K562 (cell line): Measurements from ENCODE around the gene RNF40. TPM values are rescaled to one million over a fixed set of nuclear protein-coding genes. Genes with fewer than 3 reads are reported as not detected.

Source experiments
- ARID1B ChIP-seq: fragments of 450-650 bp; IDR thresholded peaks from 2 replicates; pipeline ENCODE4 v1.6.1; 2016; ENCODE audit warnings: antibody characterized with exemption, mild to moderate bottlenecking, inconsistent platforms
- CAMTA2 ChIP-seq: fragments of 250-450 bp; sonication (Bioruptor Pico); conservative IDR thresholded peaks from 2 replicates; pipeline ENCODE4 v1.5.1; 2022
- CC2D1A ChIP-seq: fragments of 450-650 bp; IDR thresholded peaks from 2 replicates; pipeline ENCODE4 v1.6.1; 2017; ENCODE audit warnings: mild to moderate bottlenecking
- CTBP1 ChIP-seq: fragments of 450-650 bp; IDR thresholded peaks from 2 replicates; pipeline ENCODE4 v1.6.1; 2016; ENCODE audit warnings: borderline replicate concordance
- GABPB1 ChIP-seq: sonication (generic); formaldehyde crosslinking; IDR thresholded peaks from 2 replicates; pipeline ENCODE4 v1.8.0; 2022; ENCODE audit warnings: mild to moderate bottlenecking, missing genetic modification reagents
- GTF2E2 ChIP-seq: fragments of 200-800 bp; sonication (Bioruptor generic); IDR thresholded peaks from 2 replicates; pipeline ENCODE4 v1.6.1; 2016; ENCODE audit warnings: missing genetic modification characterization, missing compliant biosample characterization
- MCM2 ChIP-seq: fragments of 450-650 bp; IDR thresholded peaks from 2 replicates; pipeline ENCODE4 v1.6.1; 2017; ENCODE audit warnings: low read depth, mild to moderate bottlenecking
- MEIS2 ChIP-seq: fragments of 450-650 bp; IDR thresholded peaks from 2 replicates; pipeline ENCODE4 v1.6.1; 2014; ENCODE audit warnings: mild to moderate bottlenecking; ENCODE audit not compliant: partially characterized antibody
- MTF1 ChIP-seq: fragments of 250-450 bp; sonication (Bioruptor Pico); IDR thresholded peaks from 2 replicates; pipeline ENCODE4 v1.9.0; 2021; ENCODE audit warnings: moderate library complexity, mild to moderate bottlenecking, inconsistent platforms, borderline replicate concordance
- PCBP1 ChIP-seq: fragments of 200-400 bp; formaldehyde crosslinking; IDR thresholded peaks from 2 replicates; pipeline ENCODE4 v1.6.1; 2018; ENCODE audit warnings: mild to moderate bottlenecking, low read depth, low read length; ENCODE audit not compliant: poor library complexity, severe bottlenecking
- PHF20 ChIP-seq: fragments of 450-650 bp; IDR thresholded peaks from 2 replicates; pipeline ENCODE4 v1.6.1; 2018; ENCODE audit not compliant: partially characterized antibody
- RBM14 ChIP-seq: fragments of 200-400 bp; formaldehyde crosslinking; IDR thresholded peaks from 2 replicates; pipeline ENCODE4 v1.6.1; 2018; ENCODE audit warnings: low read depth, mild to moderate bottlenecking, low read length, moderate library complexity, borderline replicate concordance; ENCODE audit not compliant: insufficient read depth
- RFX7 ChIP-seq: fragments of 250-450 bp; sonication (Bioruptor Pico); IDR thresholded peaks from 2 replicates; pipeline ENCODE4 v1.5.1; 2021; ENCODE audit warnings: mild to moderate bottlenecking
- SMARCA5 ChIP-seq: fragments of 450-650 bp; IDR thresholded peaks from 2 replicates; pipeline ENCODE4 v1.6.1; 2016
- SNIP1 ChIP-seq: fragments of 450-650 bp; IDR thresholded peaks from 2 replicates; pipeline ENCODE4 v1.7.1; 2017; ENCODE audit warnings: low read depth, mild to moderate bottlenecking
- XRCC5 ChIP-seq: fragments of 200-400 bp; formaldehyde crosslinking; IDR thresholded peaks from 2 replicates; pipeline ENCODE4 v1.6.1; 2017; ENCODE audit warnings: low read depth, mild to moderate bottlenecking, low read length
- YBX1 ChIP-seq: fragments of 450-650 bp; IDR thresholded peaks from 2 replicates; pipeline ENCODE4 v1.7.1; 2016; ENCODE audit warnings: mild to moderate bottlenecking
- ZFPM2 ChIP-seq: fragments of 250-450 bp; sonication (Bioruptor Pico); IDR thresholded peaks from 2 replicates; pipeline ENCODE4 v1.5.1; 2022; ENCODE audit warnings: mild to moderate bottlenecking
- ZNF3 ChIP-seq: fragments of 250-450 bp; sonication (Bioruptor Pico); IDR thresholded peaks from 2 replicates; pipeline ENCODE4 v1.5.0; 2021; ENCODE audit warnings: mild to moderate bottlenecking, moderate library complexity
- ZNF778 ChIP-seq: fragments of 450-650 bp; formaldehyde crosslinking; IDR thresholded peaks from 2 replicates; pipeline ENCODE4 v1.4.0; 2020; ENCODE audit warnings: mild to moderate bottlenecking, moderate library complexity
- polyA plus RNA-seq, 8 experiments: library from polyadenylated mRNA; depleted of rRNA in 4 of 8; stranded (reverse) in 5 of 8; unstranded in 3 of 8; fragments of >200 nt; fragmentation: Nextera tagmentation in 2 of 8; fragmentation: Illumina TruSeq in 1 of 8; extraction: Ambion mirVana in 2 of 8; extraction: Trizol in 1 of 8; gene quantifications; 2 replicates each; pipeline versions ENCODE4 v1.2.1 to v1.2.3, GENCODE V29; 2011 to 2014; ENCODE audit warnings: inconsistent platforms in 1 of 8, missing spikeins in 1 of 8
- total RNA-seq, 7 experiments: library from RNA; depleted of rRNA in 6 of 7; stranded (reverse); fragments of >200 nt in 6 of 7; fragmentation: Illumina TruSeq in 2 of 7; extraction: Trizol in 2 of 7; gene quantifications; 2 replicates each; pipeline versions ENCODE4 v1.2.1 to v1.2.3, GENCODE V29; 2011 to 2021; ENCODE audit warnings: low replicate concordance in 1 of 7
- TF ChIP-seq, protein P1 (sequence below): fragments of 450-650 bp; IDR thresholded peaks from 2 replicates; pipeline ENCODE4 v1.6.1; 2016; ENCODE audit warnings: mild to moderate bottlenecking
- TF ChIP-seq, protein P2 (sequence below): fragments of 250-450 bp; sonication (Bioruptor Pico); IDR thresholded peaks from 2 replicates; pipeline ENCODE4 v1.5.1; 2021; ENCODE audit warnings: mild to moderate bottlenecking
- TF ChIP-seq, protein P3 (sequence below): IDR thresholded peaks from 2 replicates; pipeline ENCODE4 v1.6.1; 2016; ENCODE audit warnings: missing genetic modification characterization, missing compliant biosample characterization
- TF ChIP-seq, protein P4 (sequence below): sonication (generic); formaldehyde crosslinking; IDR thresholded peaks from 2 replicates; pipeline ENCODE4 v1.5.0; 2020; ENCODE audit warnings: missing genetic modification reagents

RNF40 gene
- total and polyA plus RNA-seq, 9 of the 15 experiments (the other 6 are each of a cell fraction or from before 2014, with no cell fraction given) = 6.2 to 129 (median 81.5) TPM

DNA sequence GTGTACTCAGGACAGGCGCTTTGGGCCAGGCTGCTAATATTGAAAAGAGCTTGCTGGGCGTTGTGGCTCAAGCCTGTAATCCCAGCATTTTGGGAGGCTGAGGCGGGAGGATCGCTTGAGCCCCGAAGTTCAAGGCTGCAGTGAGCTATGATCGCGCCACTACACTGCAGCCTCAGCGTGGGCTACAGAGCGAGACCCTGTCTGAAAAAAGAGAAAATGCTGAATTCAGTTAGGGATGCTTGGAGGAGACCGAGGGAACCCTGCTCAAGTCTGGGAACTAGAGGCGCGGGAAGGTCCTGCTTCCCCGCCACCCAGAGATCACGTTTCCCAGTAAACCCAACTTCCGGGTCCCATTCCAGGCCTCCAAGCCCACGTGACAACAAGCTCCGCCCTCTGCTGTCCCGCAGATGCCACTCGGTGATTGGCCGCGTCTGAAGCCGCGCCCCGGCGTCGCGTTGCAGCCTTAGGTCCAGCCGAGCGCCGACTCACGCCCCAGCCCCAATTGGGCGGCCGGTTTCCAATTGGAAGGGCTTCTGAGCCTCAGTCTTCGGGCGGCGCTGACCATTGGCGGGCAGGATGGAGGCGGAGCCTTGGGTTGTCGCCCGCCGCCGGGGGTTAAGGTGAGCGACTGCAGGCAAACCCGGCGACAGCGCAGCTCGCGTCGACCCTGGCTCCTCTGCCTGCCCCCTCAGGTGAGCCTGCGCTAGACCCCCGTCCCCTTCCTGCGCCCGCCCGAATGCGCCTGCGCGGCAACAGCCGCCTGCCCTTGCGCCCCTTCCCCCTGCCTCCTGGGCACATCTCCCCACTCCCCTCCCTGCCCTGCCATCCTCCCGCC lies 14.1 kb upstream of the RNF40 start, which contains the start of gene PHKG2 (continued):
- TF ChIP-seq RFX7 (0 out of 2 replicates have a peak, but pooled peaks have one; percentile 6), GTF2E2 (tag) (peak; percentile 74; the same call in 1 of the 2 replicates), XRCC5 (peak; percentile 41; the same call in 1 of the 2 replicates), SMARCA5 (no peak), CTBP1 (peak; percentile 47; the same call in 1 of the 2 replicates), MCM2 (no peak), ZFPM2 (CRISPR knock-in tag) (no peak), MEIS2 (peak; percentile 66), PHF20 (peak; percentile 94), YBX1 (no peak), PCBP1 (no peak), RBM14 (0 out of 2 replicates have a peak, but pooled peaks have one; percentile 46), SNIP1 (no peak), ZNF3 (no peak), ZNF778 (no peak), CAMTA2 (CRISPR knock-in tag) (no peak), GABPB1 (CRISPR knock-in tag) (peak; percentile 75), MTF1 (no peak), ARID1B (0 out of 2 replicates have a peak, but pooled peaks have one; percentile 5), CC2D1A (no peak)
- TF ChIP-seq, protein P1, sequence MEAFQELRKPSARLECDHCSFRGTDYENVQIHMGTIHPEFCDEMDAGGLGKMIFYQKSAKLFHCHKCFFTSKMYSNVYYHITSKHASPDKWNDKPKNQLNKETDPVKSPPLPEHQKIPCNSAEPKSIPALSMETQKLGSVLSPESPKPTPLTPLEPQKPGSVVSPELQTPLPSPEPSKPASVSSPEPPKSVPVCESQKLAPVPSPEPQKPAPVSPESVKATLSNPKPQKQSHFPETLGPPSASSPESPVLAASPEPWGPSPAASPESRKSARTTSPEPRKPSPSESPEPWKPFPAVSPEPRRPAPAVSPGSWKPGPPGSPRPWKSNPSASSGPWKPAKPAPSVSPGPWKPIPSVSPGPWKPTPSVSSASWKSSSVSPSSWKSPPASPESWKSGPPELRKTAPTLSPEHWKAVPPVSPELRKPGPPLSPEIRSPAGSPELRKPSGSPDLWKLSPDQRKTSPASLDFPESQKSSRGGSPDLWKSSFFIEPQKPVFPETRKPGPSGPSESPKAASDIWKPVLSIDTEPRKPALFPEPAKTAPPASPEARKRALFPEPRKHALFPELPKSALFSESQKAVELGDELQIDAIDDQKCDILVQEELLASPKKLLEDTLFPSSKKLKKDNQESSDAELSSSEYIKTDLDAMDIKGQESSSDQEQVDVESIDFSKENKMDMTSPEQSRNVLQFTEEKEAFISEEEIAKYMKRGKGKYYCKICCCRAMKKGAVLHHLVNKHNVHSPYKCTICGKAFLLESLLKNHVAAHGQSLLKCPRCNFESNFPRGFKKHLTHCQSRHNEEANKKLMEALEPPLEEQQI = no peak
- TF ChIP-seq, protein P2, sequence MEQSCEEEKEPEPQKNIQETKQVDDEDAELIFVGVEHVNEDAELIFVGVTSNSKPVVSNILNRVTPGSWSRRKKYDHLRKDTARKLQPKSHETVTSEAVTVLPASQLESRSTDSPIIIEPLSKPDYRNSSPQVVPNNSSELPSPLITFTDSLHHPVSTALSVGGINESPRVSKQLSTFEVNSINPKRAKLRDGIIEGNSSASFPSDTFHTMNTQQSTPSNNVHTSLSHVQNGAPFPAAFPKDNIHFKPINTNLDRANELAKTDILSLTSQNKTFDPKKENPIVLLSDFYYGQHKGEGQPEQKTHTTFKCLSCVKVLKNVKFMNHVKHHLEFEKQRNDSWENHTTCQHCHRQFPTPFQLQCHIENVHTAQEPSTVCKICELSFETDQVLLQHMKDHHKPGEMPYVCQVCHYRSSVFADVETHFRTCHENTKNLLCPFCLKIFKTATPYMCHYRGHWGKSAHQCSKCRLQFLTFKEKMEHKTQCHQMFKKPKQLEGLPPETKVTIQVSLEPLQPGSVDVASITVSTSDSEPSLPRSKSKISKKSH (CRISPR knock-in tag) = no peak
- TF ChIP-seq, protein P3, sequence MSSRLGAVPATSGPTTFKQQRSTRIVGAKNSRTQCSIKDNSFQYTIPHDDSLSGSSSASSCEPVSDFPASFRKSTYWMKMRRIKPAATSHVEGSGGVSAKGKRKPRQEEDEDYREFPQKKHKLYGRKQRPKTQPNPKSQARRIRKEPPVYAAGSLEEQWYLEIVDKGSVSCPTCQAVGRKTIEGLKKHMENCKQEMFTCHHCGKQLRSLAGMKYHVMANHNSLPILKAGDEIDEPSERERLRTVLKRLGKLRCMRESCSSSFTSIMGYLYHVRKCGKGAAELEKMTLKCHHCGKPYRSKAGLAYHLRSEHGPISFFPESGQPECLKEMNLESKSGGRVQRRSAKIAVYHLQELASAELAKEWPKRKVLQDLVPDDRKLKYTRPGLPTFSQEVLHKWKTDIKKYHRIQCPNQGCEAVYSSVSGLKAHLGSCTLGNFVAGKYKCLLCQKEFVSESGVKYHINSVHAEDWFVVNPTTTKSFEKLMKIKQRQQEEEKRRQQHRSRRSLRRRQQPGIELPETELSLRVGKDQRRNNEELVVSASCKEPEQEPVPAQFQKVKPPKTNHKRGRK = no peak
- TF ChIP-seq, protein P4, sequence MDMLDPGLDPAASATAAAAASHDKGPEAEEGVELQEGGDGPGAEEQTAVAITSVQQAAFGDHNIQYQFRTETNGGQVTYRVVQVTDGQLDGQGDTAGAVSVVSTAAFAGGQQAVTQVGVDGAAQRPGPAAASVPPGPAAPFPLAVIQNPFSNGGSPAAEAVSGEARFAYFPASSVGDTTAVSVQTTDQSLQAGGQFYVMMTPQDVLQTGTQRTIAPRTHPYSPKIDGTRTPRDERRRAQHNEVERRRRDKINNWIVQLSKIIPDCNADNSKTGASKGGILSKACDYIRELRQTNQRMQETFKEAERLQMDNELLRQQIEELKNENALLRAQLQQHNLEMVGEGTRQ (CRISPR knock-in tag) = peak; percentile 98
